H4 (cell line): Measurements from ENCODE around the gene KANK4. TPM values are rescaled to one million over a fixed set of nuclear protein-coding genes. Genes with fewer than 3 reads are reported as not detected.

Experiments used
- DNase-seq: peaks from one replicate; pipeline ENCODE4 v3.0.0-alpha.2; 2015; ENCODE audit warnings: low spot score
- total RNA-seq: library from RNA; depleted of rRNA; stranded (reverse); fragments of >200 nt; shearing (Covaris generic); gene quantifications from 2 replicates; pipeline ENCODE4 v1.2.3, GENCODE V29; 2014; rRNA removed

KANK4 gene
- 0.78 TPM in 1 of 2 replicates, not detected in the other for total RNA-seq

DNA sequence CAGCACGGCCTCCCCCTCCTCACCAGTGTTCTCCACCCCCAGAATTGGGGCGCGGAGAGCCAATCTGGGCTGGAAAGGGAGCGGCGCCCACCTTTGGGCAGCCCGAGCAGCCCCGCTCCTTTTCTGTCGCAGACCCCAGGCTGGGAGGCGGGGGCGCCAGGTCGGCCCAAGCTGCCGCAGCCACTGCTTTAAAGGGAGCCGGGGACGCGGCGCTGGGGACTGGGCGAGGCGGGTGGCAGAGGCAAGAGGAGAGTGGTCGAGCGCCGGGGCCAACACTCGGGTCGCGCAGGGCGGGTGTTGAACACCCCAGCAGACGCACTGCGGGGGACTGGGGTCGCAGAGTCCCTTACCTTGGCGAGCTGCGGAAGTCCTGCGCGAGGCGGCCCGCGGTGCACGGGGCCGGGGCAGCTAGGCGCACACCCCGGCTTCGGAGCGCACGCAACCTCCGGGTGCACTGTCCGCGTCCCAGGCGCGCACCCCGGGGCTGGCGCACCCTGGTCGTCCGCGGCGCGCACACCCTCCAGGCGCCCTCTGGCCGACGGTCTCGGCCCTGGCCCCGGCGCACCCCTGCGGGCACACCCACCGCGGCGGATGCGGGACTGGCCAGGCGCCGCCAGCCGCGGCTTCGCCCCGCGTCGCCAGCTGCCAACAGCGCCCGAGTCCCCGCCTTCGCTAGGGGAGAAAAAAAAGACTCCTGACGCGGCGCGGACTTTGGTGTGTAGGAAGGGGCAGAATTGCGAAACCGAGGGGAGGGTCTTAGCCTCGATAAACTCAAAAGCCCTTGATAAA is at the start of gene KANK4:
Gene KANK4, minus strand, starts transcription at position 679 of the 789 bp plus-strand sequence. CDS start 37,870 bp downstream, outside the sequence.
- DNase-seq, result no peak

DNA sequence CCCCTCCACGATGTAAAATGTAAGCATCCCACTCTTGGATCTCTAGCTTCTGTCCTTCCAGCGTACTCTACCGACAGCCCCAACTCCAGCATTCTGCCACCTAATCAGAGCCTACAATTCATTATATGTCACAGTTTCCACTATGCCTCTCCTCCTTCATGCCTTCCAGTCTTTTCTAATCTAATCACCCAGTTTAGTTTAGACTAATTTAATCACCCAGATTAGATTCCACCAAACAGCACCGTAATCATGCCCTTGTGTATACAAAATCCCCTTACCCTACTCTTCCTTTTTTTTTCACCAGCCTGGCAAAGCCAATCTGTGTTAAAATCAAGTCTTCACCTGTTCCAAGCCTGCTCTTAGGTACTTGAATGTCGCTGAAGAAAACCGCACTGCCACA is 49.8 kb upstream of the KANK4 start:
- DNase-seq, result no peak

DNA sequence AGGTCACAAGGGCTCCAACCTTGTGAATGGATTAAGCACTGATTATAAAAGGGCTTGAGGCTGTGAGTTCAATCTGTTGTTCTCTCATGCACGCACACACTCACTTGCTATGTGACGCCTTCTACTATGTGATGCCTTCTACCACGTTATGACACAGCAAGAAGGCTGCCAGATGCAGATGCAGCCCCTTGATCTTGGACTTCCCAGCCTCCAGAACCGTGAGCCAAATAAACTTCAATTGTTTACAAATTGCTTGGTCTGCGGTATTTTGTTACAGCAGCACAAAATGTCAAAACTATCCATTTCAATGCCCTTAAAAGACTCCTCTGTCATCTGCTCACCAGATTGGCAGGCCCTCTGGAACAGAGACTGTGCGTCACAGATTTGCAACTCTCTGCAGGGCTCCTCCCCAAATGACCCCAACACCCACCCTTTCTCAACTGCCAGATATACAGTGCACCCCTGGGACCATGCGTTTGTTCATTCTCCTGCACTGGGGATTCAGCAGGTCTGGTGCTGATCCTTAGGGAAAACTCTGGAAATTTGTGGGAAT is 47.8 kb upstream of the KANK4 start:
- DNase-seq, result no peak

DNA sequence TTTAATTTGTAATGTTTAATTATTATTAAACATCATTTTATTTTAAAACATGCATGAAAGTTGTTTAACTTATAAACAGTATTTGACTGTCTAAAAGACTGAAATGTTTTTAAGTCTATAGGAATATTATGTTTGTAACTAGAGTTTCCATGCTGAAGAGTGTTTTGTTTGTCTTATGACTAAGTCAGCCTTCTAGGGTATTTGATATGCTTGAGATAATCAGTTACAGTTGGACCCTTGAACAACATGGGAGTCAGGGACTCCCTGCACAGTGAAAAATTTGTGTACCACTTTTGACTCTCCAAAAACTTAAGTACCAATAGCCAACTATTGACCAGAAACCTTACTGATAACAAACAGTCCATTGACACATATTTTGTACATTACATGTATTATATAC is 45.5 kb upstream of the KANK4 start:
- no peak for DNase-seq

DNA sequence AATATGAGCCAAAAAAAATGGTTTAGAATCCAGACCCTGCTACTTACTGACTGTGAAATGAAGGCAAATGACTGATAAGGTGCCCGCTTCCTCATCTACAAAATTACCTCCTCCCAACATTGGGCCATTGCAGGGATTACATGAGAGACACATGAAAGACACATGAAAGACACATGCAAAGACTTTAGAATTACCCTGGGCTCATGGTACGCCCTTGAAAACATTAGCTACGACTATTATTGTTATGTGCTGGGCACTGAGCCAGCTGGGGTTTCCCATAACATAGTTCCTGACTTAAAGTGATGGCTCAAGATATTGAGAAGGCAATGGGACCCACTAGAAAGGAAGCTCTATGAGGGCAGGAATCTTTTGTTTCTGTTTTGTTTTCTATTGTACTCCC is 43.7 kb upstream of the KANK4 start:
- no peak for DNase-seq

DNA sequence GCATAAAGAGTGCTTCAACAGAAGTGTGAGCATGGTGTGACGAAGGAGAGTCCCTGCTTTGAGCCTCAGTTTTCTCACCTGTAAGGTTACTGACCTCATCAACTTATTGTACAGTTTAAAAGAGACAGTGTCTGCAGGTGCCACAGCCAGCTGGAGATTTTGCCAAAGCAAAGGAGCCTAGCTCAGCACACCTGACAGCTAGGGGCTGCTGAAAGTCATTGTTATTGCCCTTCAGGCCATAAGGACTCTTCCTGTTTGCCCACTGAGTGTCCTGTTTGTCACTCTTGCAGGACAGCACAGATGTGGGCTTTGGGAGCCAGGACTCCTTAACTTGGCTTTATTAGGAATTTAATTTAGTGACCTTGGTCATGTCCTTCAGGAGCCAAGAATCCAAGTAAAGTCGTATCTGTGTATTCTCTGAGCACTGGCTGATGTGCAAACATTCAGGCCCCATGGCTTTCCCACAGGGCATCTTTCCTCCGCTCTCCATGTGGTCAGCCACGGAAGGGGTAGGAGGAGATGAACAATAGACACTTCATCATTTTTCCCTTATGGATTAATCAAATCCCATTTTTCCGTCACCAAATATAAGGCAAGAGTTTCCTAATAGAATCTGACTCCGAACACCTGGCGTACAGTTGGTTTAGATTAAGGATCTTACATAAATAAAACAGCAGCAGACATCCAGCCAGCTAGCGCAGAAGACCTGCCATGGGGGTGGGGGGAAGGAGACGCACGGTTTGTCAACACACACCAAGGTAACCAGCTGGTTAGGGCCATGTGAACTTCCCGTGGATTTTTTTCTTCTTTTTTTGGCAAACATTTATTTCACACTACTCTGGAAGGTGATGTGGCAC is 43.1 kb upstream of the KANK4 start:
- DNase-seq, result no peak

DNA sequence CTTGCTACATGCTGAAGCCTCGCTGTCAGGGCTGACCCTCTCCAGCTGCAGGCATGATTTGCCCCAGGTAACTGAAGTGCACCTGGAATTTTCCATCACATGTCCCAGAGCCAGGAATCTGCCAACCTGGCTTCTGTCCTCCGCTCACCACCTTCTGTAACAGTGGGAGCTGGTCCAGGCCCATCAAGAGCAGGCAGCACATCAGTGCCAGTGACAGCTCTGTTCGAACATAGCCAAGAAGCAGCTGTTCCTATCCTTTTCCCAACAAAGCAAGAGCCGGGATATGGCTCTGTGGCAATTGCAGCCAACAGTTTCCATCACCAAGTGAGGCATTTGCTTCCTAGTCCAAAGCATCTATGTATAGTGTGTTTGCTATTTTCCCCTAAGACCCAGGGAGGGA is 42.2 kb upstream of the KANK4 start:
- DNase-seq, result no peak

DNA sequence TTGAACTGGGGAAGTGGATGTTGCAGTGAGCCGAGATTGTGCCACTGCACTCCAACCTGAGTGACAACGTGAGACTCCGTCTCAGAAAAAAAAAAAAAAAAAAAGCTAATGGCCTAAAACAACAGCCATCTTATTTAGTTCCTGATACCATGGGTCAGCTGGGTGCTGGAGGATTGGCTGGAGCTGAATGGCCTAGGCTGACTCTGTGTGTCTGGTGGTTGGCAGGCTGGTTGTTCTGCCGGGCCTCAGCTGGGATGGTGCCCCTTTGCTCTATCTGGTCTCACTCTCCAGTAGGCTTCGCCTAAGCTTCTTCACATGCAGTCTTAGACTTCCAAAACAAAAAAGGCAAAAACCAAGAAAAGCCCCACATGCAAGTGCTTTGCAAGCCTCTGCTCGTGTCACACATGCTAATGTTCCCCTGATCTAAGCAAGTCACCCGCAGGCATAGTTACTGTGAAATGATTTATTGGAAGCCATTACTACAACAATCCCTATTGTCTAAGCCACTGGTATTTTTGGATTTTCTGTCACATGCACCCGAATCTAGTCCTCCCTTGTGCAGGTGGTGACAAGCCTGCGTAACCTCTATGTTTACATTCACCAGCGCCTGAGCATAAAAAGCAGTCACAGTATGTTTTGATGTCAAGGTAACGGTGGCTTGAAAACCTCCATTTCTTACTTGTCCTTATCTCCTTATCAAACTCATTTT is 39.6 kb upstream of the KANK4 start:
- DNase-seq, result no peak

DNA sequence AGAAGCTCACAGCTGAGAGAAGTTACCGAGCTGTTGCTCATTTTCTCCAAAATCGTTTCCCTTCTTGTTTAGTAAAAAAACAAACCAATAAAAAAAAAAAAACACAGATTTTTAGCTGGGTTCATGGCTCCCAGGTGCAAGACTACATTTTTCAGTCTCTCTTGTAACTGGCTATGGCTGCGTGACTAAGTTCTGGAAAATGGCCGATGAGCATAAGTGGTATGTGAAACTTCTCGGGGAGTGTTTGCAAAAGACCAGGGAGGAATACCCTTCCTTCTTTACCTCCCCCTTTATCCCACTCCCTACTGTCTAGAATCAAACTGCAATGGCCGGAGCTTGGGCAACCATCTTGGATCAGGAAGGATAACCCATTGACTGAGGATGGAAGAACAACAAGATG is 38.7 kb upstream of the KANK4 start:
- DNase-seq, result no peak

DNA sequence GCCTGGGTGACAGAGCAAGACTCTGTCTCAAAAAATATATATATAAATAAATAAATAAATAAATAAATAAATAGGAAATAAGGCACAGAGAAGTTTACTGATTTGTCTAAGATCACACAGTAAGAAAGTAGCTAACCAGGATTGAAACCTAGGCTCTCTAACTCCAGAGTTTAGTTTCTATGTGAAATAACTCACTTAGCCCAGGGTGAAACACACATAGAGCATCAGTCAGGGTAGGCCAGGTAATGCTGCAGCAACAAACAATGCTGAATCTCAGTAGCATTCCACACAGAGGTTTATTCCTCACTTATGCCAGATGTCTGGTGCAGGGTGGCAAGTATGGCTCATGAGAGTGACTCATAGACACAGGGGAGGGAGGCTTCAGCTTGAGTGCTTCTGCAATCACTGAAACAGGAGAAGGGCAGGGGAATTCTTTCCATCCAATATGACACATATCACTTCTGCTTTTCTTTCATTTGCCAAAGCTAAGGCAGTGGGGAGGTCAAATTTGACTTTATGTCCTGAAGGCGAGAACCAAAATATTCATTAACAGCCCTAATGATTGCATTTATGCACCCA is 37.1 kb upstream of the KANK4 start:
- peak; percentile 69 for DNase-seq

DNA sequence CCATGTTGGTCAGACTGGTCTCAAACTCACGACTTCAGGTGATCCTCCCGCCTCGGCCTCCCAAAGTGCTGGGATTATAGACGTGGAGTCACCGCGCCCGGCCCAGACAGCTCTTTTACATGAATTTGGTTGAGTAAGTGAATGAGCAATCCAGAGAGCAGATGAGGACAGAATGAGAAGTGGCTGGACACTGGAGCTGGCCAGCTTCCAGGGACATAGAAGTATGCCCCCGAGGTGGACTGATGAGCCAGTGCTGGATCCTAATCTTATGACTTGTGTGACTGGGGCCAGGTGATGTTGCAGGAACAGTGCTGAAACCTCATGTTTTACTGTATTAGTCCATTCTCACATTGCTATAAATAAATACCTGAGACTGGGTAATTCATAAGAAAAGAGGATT is 35.9 kb upstream of the KANK4 start:
- no peak for DNase-seq

DNA sequence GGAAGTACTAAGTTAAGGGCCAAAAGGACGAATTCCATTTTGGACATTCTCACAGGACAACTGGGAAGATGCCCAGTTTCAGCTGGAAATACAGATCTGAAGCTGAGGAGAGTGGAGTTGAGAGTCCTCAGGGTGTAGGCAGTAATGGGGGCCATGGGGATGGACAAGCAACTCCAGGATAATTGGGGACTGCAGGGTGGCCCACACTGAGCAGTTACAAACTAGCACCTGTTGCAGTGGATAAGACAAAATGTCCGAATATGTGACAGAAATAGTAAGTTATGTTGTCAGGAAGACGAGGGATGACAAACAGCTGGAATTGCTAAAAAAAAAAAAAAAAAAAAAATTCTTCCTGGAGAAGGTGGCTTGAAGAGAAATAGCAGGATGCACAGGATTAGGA is 34.6 kb upstream of the KANK4 start:
- no peak for DNase-seq

DNA sequence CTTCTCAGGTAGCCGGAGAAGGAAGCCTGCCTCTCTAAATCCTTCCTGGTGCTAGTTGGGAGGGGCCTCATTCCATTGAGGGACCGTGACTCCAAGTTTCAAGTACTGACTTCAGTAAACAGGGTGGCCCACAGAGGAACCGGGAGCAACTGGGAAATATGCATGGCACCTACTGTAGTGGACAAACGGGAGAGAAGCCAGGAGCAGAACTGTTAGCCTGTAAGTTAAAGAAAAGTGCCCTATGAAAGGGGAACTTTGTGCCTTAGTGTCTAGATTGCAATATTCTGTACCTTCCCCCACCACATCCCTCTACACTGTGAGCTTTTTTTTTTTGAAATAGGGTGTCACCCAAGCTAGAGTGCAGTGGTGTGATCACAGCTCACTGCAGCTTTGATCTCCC is 33.2 kb upstream of the KANK4 start:
- DNase-seq, result no peak

DNA sequence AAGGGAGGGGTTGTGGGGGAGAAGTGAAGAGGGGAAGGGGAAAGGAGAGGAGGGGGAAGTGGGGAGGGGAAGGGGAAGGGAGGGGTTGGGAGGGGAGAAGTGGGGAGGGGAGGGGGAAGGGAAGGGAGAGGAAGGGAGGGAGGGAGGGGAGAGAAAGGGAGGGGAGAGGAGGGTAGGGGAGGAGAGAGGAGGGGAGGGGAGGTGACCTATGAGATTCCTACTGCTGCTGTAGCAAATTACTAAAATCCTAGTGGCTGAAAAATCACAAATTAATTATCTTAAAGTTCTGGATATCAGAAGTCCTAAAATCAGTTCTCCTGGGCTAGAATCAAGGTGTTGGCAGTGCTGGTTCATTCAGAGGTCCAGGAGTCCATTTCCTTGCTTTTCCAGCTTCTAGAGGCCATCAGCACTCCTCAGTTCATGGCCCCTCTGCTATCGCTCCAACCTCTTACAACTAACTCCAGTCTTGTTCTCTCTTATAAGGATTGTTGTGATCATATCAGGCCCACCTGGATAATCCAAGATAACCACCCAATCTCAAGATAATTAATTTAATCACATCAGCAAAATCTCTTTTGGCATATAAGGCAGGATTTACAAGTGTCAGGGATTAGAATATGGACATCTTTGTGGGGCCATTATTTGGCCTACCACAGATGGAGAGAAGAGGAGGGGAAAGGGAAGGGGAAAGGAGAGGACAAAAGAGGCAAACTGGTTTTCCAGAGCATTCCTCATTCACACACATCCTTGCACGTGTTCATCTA is 30.4 kb upstream of the KANK4 start:
- DNase-seq, result no peak

DNA sequence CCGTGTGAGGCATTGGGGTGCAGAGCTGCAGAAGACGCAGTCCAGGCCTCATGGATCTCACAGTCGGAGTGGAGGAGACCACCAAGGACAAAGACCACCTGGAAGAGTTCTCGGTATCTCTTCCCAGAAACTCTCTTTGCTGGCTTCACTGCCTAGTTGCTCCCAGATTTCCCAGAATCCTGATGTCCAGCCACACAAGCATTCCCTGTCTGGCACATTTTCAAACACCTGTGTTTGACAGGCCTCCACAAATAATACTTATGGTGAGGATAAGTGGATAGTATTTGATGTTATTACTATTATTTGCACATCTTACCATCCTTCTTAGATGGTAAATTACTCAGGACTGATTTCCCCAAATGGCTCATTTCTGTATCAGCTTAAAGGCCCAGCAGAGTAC is 27.7 kb upstream of the KANK4 start:
- no peak for DNase-seq

DNA sequence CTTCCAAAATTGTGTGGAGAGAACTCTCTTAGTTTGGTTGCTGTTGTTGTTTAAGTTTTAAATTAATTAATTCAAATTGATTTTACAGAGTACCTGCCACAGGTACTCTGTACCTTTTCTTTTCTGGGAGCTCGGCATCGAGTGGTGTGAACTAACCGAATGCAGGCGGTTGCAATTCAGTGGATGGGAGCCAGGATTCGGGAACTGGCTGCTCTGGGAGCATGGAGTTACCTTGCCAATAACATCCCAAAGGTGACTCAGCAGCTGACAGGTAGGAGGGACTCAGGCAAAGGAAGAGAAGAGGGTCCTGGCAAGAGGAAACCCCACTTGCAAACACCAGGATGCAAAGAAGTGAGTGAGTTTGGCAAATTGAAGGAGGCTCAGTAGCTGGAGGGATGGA is 24.7 kb upstream of the KANK4 start:
- DNase-seq, result no peak

DNA sequence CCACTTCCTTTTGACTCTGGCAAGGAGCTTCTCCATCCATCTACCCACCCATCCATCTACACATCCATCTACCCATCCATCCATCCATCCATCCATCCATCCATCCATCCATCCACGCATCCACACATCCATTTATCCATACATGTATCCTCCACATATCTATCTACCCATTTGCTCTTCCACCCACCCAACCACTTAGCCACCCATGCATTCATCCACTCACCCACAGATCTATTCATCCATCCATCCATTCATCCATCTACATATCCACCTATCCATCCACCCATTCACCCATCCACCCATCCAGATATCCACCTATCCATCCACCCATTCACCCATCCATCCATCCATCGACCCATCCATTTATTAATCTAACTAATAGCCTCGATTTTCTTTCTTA is 23.0 kb upstream of the KANK4 start:
- no peak for DNase-seq

DNA sequence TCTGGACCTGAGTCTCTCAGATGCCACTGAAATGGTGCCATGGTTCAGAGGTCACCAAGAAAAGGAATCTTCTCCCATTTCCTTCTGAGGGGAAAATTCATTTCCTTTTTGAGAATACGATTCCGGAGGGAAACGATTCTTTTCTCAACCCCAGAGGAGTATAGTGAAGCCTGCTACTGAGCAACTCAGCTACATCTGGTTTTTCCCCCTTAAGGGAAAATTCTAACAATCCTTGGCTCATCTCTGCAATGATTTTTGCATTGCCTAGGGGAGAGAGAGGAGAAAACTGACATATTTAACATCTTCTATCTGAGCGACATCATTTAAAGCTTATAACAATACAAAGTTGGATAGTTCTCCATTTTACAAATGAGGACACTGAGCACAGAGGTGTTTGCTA is 22.4 kb upstream of the KANK4 start:
- DNase-seq, result no peak

DNA sequence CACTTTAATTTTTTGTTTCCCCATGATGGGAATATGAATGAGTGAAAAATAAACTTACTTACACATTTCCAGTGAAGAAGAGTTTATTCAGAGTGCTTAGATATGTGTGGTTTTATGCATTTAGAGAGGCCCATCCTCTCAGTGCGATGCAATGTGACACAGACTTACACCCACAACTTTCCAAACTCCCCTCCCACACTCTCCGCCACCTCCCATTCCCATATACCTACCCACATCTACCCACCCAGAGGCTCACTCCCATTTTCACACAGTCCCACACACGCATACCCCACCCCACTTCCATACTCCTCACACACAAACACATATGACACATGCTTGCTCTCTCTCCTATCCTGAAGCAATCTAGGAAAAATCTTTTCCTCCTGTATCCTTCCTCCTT is 21.9 kb upstream of the KANK4 start:
- DNase-seq, result no peak

DNA sequence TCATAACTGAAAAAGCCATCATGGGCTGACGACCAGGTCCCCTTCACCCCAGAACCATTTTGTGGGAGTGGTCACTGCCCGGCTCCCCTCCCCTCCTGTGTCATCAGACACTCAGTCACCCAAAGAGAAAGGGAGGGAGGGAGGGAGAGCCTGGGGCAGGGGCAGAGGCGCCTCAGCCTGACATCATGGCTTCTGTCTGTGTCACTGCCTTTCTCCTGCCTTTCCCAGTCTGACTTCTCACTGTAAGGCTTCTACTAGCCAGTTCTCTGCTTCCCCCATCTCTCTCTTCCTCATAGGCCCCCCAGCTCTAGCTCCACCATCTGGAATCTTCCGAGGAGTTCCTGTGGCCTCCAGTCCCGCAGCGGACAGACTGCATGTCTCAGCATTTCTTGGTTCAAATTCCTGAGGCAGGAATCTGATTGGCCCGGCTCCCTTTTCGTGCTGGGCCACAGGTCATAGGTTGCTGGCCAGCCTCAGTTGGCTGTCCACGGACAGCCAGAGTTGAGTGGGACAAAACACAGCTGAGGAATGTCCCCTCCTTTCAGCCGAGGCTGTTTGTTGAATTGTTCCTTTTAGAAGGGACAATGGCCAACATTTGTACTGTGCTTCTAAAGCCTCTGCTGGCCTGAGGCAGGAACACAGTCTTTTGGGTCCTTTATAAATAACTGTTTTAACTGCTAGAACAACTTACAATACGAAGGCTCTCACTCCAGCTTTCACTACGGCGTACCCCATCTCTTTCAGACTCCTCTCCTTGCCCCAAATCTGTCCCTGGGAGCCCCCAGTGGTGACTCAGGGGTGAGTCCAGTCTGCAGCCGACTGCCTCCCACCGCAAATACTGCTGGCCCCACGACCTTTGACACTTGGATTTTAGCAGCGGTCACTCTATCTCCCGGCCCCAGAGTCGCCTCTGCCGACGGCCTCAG is 18.7 kb upstream of the KANK4 start:
- no peak for DNase-seq
